OCI-LY3 (cell line): ENCODE data around the gene ABCC3.

Experiments
- EZH2phosphoT487 ChIP-seq: fragments of 200-600 bp; shearing (Covaris generic); IDR thresholded peaks from 2 replicates; pipeline ENCODE4 v1.6.1; 2018; ENCODE audit warnings: antibody characterized with exemption, mixed run types, low read depth
- TF ChIP-seq, protein P1 (sequence below): fragments of 200-600, 300-600 bp; sonication (generic); IDR thresholded peaks from 2 replicates; pipeline ENCODE4 v1.5.1; 2014; ENCODE audit warnings: antibody characterized with exemption, low read length, low read depth

DNA sequence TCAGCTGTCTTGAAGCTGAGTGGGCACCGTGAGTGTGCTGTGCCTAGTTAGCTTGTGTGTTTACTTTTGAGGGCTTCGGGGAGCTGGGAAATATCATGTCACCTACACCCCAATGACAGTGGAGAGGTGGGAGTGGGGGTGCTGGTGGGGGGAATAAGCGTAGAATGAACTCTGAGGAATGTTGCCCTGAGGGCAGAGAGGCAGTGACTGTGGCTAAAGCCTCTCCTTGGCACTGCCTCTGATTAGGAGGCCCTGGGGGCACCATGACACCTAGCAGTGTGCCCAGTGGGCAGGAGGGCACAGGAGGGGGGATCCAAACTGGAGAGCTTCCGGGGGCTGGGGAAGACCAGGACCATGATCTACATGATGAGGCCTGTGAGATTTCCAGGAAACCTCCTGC, 49.3 kb upstream of the ABCC3 start:
- TF ChIP-seq, protein P1, sequence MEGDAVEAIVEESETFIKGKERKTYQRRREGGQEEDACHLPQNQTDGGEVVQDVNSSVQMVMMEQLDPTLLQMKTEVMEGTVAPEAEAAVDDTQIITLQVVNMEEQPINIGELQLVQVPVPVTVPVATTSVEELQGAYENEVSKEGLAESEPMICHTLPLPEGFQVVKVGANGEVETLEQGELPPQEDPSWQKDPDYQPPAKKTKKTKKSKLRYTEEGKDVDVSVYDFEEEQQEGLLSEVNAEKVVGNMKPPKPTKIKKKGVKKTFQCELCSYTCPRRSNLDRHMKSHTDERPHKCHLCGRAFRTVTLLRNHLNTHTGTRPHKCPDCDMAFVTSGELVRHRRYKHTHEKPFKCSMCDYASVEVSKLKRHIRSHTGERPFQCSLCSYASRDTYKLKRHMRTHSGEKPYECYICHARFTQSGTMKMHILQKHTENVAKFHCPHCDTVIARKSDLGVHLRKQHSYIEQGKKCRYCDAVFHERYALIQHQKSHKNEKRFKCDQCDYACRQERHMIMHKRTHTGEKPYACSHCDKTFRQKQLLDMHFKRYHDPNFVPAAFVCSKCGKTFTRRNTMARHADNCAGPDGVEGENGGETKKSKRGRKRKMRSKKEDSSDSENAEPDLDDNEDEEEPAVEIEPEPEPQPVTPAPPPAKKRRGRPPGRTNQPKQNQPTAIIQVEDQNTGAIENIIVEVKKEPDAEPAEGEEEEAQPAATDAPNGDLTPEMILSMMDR: no peak
- TF ChIP-seq EZH2phosphoT487: no peak
